ENCODE data around the gene FGFR2.

DNA sequence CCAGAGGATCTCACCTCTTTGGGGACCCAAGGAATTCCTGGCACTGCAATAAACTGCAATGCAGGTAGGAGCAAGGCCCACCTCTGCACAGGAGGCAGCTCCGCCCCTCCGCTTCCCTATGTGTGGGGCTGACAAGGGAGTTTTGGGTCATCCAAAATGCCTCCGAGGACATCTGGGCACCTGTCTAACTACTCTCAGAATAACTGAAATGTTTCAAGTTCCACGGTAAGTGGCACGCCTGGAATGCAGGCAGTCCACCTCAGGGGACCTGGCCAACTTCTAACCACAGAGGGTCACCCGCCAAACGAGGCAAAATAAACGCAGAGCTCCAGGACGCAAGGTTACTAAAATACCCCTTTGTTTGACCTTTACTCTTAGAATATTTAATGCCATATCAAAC lies 102.5 kb downstream of the FGFR2 start:
- TF ChIP-seq, protein P1, sequence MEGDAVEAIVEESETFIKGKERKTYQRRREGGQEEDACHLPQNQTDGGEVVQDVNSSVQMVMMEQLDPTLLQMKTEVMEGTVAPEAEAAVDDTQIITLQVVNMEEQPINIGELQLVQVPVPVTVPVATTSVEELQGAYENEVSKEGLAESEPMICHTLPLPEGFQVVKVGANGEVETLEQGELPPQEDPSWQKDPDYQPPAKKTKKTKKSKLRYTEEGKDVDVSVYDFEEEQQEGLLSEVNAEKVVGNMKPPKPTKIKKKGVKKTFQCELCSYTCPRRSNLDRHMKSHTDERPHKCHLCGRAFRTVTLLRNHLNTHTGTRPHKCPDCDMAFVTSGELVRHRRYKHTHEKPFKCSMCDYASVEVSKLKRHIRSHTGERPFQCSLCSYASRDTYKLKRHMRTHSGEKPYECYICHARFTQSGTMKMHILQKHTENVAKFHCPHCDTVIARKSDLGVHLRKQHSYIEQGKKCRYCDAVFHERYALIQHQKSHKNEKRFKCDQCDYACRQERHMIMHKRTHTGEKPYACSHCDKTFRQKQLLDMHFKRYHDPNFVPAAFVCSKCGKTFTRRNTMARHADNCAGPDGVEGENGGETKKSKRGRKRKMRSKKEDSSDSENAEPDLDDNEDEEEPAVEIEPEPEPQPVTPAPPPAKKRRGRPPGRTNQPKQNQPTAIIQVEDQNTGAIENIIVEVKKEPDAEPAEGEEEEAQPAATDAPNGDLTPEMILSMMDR (IDR thresholded peaks at IDR 0.05; ENCODE audit: poor library complexity), result no peak
- no peak for TF ChIP-seq EZH2 (IDR thresholded peaks at IDR 0.05; ENCODE audit: borderline replicate concordance)
